ENCODE measurements around the gene NFATC3.

DNA sequence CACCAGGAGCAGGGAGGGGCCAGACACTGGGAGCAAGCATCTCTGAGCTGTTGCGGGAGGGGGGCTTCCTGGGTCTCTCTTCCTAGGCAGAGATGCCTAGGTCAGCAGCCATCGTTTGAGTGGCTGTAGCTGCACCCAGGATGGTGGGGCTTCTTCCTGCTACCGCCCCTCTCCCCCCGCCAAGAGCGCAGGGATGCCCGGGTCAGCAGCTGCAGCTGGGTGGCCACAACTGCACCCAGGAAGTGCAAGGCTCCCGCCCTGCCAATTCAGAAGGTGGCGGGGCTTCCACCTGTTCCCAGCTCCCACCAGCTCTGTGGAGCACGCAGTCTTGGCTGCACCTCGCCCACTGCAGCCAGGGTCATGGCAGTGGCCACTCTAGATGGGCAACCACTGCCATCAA is 103.0 kb downstream of the NFATC3 start:
- TF ChIP-seq, protein P1, sequence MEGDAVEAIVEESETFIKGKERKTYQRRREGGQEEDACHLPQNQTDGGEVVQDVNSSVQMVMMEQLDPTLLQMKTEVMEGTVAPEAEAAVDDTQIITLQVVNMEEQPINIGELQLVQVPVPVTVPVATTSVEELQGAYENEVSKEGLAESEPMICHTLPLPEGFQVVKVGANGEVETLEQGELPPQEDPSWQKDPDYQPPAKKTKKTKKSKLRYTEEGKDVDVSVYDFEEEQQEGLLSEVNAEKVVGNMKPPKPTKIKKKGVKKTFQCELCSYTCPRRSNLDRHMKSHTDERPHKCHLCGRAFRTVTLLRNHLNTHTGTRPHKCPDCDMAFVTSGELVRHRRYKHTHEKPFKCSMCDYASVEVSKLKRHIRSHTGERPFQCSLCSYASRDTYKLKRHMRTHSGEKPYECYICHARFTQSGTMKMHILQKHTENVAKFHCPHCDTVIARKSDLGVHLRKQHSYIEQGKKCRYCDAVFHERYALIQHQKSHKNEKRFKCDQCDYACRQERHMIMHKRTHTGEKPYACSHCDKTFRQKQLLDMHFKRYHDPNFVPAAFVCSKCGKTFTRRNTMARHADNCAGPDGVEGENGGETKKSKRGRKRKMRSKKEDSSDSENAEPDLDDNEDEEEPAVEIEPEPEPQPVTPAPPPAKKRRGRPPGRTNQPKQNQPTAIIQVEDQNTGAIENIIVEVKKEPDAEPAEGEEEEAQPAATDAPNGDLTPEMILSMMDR (IDR thresholded peaks at IDR 0.05; ENCODE audit: poor library complexity), result no peak
- TF ChIP-seq EZH2 (IDR thresholded peaks at IDR 0.05; ENCODE audit: borderline replicate concordance) (no peak), EZH2phosphoT487 (IDR thresholded peaks at IDR 0.05; ENCODE audit: low read depth, severe bottlenecking, unreplicated experiment) (no peak)
